GM08714 (cell line): ENCODE measurements around the gene ALDH1A1.

Experiments
- H3K4me3 ChIP-seq: fragments of 200-500 bp; sonication (Bioruptor generic); 2 replicates; pipeline ENCODE4 v1.5.1; 2014; ENCODE audit warnings: mild to moderate bottlenecking, low read length, inconsistent platforms
- ZNF274 ChIP-seq: IDR thresholded peaks from 2 replicates; pipeline ENCODE4 v1.6.1; 2012; ENCODE audit warnings: mild to moderate bottlenecking, low read depth, low read length

Gene ALDH1A1

DNA sequence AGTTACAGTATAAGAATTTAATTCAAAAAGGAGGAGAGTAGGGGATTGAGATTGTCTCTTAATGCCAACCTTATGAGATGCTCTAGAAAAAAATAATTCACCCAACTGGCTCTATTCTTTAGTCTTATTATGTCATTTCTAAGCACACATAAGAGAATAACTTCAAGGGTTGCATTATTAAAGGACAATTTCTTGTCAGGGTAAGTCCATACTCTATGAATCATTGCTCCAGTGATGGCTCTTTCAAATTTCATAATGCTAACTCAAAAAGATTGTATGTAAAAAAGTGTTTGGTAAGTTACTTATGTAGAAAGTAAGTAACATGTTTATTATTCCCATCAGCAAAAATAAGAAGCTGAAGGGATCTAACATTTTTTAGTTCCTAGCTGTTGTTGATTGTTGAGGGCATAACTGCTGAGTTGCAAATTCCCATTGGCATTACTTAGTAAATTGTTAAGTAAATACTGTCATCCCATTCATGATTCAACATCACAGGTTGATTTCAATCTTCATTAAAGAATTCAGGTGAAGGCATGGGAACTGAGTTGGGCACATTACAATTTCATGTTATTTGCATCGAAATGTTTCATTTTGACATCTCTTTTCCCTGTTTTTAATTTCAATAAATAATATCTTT lies 28.6 kb downstream of the ALDH1A1 start:
- H3K4me3 ChIP-seq, result no peak overlapping the region
- TF ChIP-seq ZNF274, result no peak

DNA sequence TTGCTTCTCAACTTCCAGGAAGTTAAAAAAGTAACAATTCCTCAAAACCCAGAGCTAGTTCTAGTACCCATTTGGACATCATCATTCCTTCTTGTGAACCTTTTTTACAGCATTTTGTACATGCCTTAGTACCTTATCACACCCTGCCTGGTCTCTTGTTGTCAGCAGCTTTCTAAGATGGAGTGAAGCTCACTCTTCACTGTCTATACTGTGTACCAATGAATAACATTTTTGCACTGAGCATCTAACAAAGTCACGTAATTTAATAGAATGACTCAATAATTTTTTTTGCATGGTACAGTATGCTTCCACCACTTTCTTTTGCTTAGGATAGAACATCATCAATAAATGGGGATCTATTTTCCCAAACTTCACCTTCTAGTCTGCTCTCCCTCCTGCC lies 29.8 kb downstream of the ALDH1A1 start:
- H3K4me3 ChIP-seq, result no peak overlapping the region
- TF ChIP-seq ZNF274, result no peak

DNA sequence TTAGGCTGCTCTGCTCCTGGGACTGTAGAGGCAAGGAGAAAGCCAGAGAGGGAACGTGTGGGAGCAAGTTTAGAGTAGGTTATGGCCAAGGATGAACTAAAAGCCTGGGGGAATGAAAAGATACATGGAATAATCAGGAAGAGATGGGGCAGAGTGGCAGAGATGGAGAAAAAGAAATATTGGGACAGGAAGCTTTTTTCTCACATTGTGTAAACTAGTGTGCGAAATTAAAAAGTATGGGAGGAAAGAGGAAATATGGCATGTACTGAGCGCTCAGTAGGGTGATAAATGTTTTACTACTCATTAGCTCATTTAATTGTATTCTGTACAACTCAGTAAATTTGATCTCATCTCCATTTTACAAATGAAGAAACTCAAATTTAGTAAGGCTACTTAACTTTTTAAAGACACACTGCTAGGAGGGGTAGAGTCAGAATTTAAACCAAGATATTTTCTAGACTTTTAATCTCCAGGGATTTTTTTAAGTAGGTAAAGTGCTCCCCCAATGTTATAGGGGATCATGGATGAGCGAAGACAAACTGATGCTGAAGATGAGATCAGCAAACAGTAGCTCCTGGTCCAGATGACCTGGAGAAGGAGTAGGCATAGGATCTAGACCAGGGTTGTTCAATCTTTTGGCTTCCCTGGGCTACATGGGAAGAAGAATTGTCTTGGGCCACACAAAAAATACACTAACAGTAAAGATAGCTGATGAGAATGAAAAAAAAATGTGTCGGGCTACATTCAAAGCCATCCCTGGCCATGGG lies 30.8 kb downstream of the ALDH1A1 start:
- H3K4me3 ChIP-seq, result no peak overlapping the region
- TF ChIP-seq ZNF274, result no peak

DNA sequence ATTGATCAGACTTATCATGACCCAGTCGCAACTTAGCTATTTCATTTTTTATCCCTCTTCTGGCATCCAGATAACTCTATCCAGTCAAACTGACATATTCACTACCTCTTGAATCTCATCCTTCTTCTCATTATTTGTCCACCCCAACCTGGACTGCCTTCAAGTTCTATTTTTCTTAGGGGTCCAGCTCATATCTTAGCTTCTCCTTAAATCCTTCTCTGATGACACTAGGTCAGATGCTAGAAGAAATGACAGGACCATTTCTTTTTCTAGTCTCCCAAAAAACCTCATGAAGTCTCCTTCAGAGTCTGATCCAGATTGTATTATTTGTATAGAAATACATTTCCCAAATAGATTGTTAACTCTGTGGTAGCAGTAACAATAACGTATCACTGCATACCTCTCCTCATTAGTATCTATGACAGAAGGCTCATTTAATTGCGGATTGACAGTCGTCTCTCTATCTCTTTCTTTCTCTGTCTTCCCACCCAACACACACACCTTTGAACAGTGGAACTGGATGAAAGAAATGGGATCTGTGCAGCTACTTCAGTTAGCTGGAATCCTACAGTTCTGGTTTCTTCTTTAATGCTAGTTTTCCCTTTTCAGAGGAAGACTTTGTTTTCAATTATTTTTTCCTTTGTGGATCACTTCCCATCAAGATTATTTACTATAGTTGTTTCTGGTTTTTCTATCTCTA lies 33.5 kb downstream of the ALDH1A1 start:
- TF ChIP-seq ZNF274, result no peak

DNA sequence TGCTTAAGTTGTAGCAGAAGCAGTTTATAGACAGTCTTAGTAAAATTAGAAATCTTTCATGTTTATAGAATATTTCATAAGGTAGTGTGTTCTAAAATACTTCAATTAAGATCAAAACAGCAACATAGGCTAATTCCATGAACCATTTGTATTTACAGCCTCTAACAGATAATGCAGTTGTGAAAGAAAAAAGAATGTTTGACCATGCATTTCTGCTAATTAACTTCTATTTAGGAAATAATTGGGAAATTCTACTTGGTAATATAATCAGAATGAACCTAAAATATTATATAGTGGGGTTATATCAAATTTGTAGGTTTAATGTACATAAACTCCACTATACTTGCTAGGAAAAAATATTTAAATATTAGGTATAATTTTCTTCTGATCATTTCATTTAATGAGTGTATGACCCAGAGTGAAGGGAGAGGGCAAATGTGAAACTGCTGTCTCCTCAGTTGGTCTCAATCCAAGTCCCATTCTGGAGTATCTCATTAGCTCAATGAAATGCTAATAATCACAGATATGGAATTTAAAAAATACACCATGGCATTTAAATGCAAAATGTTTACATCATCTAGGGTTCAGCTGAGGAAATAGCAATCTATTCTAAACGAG lies 34.9 kb downstream of the ALDH1A1 start:
- no peak for TF ChIP-seq ZNF274
- no peak overlapping the region for H3K4me3 ChIP-seq

More for the DNA sequence above, 33.5 kb downstream of the ALDH1A1 start:
- no peak overlapping the region for H3K4me3 ChIP-seq

DNA sequence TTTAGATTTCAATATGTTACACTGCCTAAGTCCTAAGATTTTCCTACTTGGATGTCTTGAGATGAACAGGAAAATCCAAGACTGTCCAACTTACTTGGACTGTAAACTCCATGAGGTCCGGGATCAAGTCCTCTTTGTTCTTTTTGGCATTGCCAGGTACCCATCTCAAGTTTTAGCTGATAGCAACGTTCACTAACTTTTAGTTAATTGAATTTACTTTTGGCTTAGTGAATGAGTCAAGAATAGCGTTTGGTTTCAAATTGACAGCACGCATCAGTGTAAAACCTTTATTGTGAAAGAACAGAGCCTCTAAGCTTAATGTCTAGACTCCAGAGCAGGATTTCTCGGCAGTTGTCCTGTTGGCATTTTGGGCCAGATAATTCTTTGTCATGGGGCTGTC lies 37.2 kb downstream of the ALDH1A1 start:
- no peak overlapping the region for H3K4me3 ChIP-seq
- TF ChIP-seq ZNF274, result no peak

DNA sequence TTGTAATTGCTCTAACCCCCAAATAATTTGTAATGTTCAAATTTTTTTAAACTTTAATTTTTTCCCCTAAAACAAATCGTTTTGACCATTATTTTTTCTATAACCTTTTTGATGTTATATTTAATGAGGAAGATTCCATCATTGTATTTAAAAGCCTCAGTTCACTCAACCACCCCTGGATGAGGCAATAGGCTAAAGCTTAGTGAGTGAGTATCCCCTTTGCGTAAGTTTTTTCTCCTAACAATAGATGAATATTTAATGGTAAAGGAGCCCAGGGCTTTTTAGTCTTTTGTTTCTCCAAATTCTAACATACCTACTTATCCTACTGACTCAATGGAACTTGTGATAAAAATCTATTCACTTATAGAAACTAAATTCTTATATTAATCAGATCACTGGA lies 38.1 kb downstream of the ALDH1A1 start:
- no peak for TF ChIP-seq ZNF274
- H3K4me3 ChIP-seq, result no peak overlapping the region

DNA sequence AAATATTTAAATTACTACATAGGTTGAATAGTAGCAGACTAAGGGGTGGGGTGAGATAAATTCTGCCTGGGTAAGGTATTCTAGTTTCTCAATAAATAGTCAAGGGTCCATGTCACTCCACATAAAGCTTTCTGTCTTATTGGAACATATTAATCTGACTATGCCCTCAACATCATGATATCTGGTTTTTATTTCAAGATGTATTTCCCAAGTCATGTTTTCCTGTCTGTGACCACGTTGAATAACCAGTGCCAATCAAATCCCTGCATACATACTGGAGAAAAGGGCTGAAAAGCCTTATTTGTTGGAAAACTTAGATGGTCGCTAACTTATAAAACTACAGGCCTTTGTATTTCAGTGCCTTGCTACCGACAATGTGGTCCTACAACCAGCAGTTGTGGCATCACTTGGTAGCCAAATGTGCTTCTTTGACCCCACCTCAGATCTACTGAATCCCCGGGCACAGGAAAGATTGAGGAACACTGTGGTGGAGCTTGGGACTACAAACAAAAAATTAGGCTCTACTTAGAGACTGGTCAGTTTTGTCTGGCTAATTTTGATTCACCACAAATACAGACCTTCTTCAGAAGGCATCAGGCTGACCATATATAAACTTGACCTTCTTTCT lies 39.4 kb downstream of the ALDH1A1 start:
- TF ChIP-seq ZNF274, result no peak
- no peak overlapping the region for H3K4me3 ChIP-seq

DNA sequence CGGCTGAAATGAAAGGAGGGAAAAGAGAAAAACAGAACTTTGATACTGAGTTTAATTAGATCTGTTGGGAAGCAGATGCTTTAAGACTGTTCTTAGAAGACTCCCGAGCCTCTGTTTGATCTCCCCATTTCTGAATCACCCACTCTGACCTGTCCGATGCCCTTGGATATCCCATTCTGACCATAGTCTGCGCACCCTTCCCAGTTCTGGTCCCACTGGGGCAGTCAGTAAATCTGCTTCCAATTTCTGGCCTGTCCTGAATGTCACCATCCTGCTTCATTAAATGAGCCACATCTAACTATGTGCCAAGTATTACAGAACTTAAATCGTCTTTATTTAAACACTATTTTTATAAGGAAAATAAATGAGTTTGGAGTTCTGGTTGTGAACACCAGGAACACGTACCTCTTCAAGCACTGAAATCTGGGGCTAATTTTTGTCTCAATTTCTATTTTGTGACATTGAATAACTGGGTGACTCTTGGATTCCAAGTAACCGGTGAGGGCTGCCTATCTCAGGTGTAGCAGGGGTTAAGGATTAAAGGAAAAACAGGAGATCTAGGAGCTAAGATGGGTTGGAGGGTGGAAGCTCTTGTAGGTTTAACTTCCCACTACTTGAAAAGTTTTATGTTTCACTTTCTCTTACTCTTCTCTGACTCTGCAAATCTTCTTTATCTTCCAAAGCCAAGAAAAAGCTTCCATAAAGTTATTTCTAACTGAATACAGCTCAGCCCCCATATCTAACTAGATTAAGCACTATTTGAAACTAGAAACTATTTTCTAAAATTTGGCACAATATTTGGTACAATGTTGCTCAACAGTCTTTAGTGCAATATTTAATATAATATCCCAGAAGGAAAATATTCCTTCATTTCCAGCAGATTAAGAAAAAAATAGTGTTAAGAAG lies 40.1 kb downstream of the ALDH1A1 start:
- no peak for TF ChIP-seq ZNF274
- no peak overlapping the region for H3K4me3 ChIP-seq

DNA sequence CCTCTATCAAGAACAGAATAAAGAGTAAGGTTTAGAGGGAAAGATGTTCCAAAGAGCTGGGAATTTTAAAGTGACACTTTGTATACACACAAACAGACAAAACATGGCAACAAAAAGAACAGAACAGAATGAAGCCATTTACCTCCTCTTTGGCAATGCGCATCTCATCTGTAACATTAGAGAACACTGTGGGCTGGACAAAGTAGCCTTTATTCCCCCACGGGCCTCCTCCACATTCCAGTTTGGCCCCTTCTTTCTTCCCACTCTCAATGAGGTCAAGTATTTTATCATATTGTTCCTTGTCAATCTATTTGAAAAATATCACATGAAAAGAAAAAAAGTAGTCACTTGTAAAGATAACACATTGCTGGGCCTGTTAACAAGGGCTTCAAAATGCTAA lies 41.0 kb downstream of the ALDH1A1 start:
- no peak overlapping the region for H3K4me3 ChIP-seq
- no peak for TF ChIP-seq ZNF274

DNA sequence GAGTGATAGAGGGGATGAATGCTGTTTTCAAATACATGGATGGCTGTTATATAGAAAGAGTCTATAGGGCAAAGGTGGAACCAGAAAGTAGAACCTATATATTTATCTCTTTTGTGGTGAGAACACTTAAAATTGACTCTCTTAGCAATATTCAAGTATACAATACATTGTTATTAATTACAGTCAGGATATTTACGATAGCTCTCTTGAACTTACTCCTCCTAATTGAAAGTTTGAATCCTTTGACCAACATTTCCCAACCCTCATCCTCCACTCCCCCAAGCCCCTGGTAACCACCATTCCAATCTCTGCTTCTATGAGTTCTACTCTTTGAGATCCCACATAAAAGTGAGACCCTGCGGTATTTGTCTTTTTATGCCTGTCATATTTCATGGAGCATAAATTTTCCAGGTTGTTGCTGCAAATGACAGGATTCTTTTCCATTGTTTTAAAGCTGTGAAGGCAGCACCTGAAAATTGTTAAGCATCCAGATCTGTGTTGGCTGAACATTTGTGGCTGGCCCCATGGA lies 41.5 kb downstream of the ALDH1A1 start:
- no peak for TF ChIP-seq ZNF274
- H3K4me3 ChIP-seq, result no peak overlapping the region

DNA sequence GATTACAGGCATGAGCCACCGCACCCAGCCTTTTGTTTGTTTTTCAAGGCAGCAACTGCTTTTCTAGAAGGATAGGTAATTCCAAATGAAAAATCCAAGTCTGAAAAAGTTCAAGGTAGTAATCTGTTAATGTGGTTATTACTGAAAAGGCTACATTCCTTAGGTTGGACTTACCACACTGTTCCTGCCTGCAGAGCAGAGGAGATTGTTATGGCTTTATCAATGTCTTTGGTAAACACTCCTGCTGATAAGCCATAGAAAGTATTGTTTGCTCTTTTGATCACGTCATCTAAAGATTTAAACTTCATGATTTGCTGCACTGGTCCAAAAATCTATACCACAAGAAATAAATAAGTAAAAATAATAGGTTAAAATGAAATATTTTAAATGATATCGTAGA lies 43.4 kb downstream of the ALDH1A1 start:
- TF ChIP-seq ZNF274, result no peak
- no peak overlapping the region for H3K4me3 ChIP-seq

DNA sequence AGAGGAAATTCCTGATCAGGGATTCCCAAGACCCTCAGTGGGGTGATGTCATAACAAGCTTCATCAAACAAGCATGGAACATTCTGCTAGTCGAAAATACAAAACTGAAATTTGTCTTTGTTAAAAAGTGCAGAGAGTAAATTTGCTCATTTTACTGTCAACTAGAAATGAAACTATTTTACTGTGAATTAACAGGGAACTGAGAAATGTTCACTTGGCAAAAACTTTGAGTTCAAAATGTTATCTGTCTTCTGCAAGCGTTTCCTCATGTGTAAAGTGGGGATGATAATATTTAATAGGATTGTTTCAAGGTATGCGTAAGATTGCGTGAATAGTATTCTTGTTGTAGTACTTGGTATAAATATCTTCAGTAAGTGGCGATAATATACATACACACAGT lies 45.4 kb downstream of the ALDH1A1 start:
- no peak overlapping the region for H3K4me3 ChIP-seq
- TF ChIP-seq ZNF274, result no peak
